ENCODE measurements around the gene HCRTR2. TPM values are rescaled to one million over a fixed set of nuclear protein-coding genes. Genes with fewer than 3 reads are reported as not detected.
"Not testable (repeated sequence)": the region's sequence is repeated elsewhere in the genome, so short reads cannot be mapped to it uniquely, and the experiment has no call there.

Gene HCRTR2
- total and polyA plus RNA-seq, 8 donors: 0.09 to 0.13 (median 0.10) TPM; not detected in 5

DNA sequence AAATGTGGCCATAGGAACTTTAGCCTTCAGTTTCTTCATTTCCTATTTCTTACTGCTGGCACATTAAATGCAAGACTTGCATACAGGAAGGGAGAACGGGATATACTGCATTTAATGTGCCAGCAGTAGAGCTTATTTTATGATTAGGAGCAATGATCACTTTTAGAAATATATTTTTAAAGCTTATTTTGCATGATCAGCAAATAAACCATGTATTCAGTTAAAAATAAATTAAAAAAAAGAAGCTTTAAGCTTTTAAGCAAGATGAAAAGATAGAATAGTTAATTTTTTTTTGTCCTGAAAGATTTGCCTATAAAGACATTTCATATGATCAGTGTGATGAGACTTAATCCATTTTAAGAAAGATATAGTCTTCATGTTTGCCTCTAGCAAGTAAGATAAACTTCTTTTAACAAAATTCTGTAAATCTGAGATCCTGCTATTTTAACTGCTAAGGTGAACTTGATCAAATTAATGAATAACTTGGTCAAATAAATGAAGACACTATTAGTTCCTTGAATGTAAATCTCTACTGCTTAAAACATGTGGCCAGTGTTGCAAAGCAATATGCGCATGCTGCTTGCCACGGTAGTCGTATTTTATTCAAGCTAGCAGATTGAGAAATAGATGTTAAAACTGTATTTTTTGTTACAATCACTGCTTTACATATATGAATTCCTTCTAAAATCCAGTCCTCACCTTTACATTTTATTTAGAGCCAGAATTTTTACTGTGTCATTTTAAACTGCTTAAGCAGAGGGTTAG is 36.2 kb upstream of the HCRTR2 start:
- intact Hi-C loops (cut with DNase I): no loop called here
- no peak for TF ChIP-seq CTCF (IDR thresholded peaks at IDR 0.05)
- no peak overlapping the region for H3K4me3 ChIP-seq
- no peaks in the 10 kb centered on the region for H3K4me1 ChIP-seq
- no peaks in the 10 kb centered on the region for H3K9me3 ChIP-seq
- H3K36me3 ChIP-seq: no peaks in the 10 kb centered on the region
- ATAC-seq (no peak), DNase-seq (no peak)
- H3K27ac ChIP-seq: no peak overlapping the region
- H3K27me3 ChIP-seq: no peaks in the 10 kb centered on the region

DNA sequence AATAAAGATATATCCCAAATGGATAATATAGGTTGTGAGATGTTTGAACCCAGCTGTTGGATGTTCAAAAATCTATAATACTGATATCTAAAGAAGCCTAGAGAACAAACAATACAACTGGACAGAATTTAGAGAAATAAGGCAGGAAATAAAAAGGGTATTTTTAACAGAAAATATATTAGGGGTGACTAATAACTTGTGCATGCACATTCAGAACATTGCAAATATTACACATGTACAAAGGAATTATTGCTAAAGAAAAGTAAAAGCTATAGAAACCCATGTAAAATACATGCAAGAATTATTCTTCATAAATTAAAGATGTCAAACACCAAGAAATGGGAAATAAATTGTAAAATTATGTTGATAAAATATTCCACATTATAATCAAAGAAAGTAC is 32.7 kb upstream of the HCRTR2 start:
- Histone ChIP-seq H3K36me3 (no peaks in the 10 kb centered on the region), H3K4me3 (no peak overlapping the region), H3K27me3 (no peaks in the 10 kb centered on the region), H3K4me1 (no peaks in the 10 kb centered on the region), H3K9me3 (peaks cover 0 to 4% of the 10 kb centered on the region in 2 donors), H3K27ac (no peak overlapping the region)
- DNase-seq: no peak
- TF ChIP-seq CTCF (IDR thresholded peaks at IDR 0.05): no peak
- ATAC-seq: no peak
- intact Hi-C loops (cut with DNase I): no loop called here

DNA sequence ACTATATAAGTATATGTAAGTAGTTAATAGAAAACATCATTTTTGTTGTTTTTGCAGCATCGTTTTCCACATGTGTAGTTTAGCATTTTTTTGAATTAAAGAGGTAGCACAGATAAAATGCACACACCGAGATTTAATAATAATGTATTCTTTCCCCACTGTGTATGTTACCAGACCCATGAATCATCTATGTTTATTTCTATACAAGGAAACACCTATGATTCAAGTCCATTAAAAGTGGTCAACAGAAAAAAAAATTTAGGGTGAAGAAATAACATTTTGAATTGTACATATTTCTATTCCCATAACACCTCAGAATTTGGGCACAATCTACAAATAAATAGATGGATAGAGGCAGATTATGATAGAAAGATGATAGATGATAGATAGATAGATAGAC is 31.7 kb upstream of the HCRTR2 start:
- Histone ChIP-seq H3K27ac (no peak overlapping the region), H3K27me3 (no peaks in the 10 kb centered on the region), H3K36me3 (no peaks in the 10 kb centered on the region), H3K4me1 (no peaks in the 10 kb centered on the region), H3K4me3 (no peak overlapping the region), H3K9me3 (peaks cover 0 to 4% of the 10 kb centered on the region in 2 donors)
- intact Hi-C loops (cut with DNase I): no loop called here
- no peak for DNase-seq
- no peak for ATAC-seq
- TF ChIP-seq CTCF (IDR thresholded peaks at IDR 0.05): no peak

DNA sequence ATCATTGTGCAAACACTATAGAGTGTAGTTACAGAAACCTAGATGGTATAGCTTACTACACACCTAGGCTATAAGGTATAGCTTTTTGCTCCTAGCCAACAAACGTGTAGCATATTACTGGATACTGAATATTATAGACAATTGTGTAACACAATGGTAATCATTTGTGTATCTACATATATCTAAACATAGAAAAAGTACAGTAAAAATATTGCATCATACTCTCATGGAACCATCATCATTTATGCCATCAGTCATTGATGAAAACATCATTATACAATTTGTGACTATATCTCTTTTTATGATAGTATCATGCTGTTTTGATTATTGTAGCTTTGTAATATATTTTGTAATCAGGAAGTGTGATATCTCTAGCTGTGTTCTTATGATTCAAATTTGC is 21.0 kb upstream of the HCRTR2 start:
- no peak for ATAC-seq
- no peak for DNase-seq
- intact Hi-C loops (cut with DNase I): no loop called here

DNA sequence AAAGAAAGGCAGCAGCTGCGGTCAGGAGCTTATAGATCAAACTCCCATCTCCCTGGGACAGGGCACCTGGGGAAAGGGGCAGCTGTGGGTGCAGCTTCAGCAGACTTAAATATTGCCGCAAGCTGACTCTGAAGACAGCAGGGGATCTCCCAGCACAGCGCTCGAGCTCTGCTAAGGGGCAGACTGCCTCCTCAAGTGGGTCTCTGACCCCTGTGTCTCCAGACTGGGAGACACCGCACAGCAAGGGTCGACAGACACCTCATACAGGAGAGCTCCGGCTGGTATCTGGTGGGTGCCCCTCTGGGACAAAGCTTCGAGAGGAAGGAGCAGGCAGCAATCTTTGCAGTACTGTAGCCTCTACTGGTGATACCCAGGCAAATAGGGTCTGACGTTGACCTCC is 15.5 kb upstream of the HCRTR2 start:
- DNase-seq; H3K27me3 ChIP-seq; intact Hi-C loops (cut with DNase I); H3K4me1 ChIP-seq; ATAC-seq; H3K36me3 ChIP-seq; H3K4me3 ChIP-seq; H3K27ac ChIP-seq: not testable (repeated sequence)
- peaks cover 0 to 19% of the 10 kb centered on the region in 2 donors for H3K9me3 ChIP-seq

More for the DNA sequence above, 21.0 kb upstream of the HCRTR2 start:
- TF ChIP-seq CTCF (IDR thresholded peaks at IDR 0.05): no peak
- no peaks in the 10 kb centered on the region for H3K27me3 ChIP-seq
- no peak overlapping the region for H3K27ac ChIP-seq
- peaks cover 0 to 8% of the 10 kb centered on the region in 2 donors for H3K9me3 ChIP-seq
- no peak overlapping the region for H3K4me3 ChIP-seq
- no peaks in the 10 kb centered on the region for H3K36me3 ChIP-seq
- no peaks in the 10 kb centered on the region for H3K4me1 ChIP-seq

DNA sequence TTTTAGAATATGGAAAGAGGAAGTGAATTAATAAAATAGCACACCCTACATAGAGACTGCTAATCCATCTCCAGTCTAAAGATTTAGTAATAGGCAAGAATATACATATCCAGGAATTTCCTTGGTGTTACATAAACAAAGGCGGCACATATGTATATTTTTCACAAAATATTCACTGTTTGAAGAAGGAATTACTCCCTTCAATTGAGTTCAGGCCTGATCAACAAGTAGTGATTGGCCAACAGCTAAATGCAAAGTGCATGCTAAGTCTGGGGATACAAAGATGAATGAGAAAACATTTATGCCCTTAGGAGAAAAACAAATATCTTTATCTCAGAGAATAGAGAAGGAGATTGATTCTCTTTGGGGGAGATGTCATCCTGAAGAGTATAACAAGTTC is 6.5 kb upstream of the HCRTR2 start:
- Histone ChIP-seq H3K27me3 (peaks cover 0 to 1% of the 10 kb centered on the region in 2 donors), H3K27ac (no peak overlapping the region), H3K4me3 (no peak overlapping the region), H3K36me3 (no peaks in the 10 kb centered on the region), H3K4me1 (no peaks in the 10 kb centered on the region), H3K9me3 (peaks cover 0 to 2% of the 10 kb centered on the region in 2 donors)
- DNase-seq (no peak), ATAC-seq (no peak)
- TF ChIP-seq CTCF (IDR thresholded peaks at IDR 0.05): no peak
- intact Hi-C loops (cut with DNase I): no loop called here

Data from left lung (tissue), 10 donors.